K562 treated with DMSO at 1 percent for 4 hours (cell line): ENCODE data around the gene AMPD3. TPM values are rescaled to one million over a fixed set of nuclear protein-coding genes. Genes with fewer than 3 reads are reported as not detected.

ENCODE experiments used
- total RNA-seq: library from RNA; unstranded; fragments of 300-600 nt; gene quantifications from 2 replicates; pipeline ENCODE4 v1.2.3, GENCODE V29; 2022; ENCODE audit not compliant: insufficient read depth

Gene AMPD3
- 4.7 and 5.9 TPM in 2 replicates for total RNA-seq

DNA sequence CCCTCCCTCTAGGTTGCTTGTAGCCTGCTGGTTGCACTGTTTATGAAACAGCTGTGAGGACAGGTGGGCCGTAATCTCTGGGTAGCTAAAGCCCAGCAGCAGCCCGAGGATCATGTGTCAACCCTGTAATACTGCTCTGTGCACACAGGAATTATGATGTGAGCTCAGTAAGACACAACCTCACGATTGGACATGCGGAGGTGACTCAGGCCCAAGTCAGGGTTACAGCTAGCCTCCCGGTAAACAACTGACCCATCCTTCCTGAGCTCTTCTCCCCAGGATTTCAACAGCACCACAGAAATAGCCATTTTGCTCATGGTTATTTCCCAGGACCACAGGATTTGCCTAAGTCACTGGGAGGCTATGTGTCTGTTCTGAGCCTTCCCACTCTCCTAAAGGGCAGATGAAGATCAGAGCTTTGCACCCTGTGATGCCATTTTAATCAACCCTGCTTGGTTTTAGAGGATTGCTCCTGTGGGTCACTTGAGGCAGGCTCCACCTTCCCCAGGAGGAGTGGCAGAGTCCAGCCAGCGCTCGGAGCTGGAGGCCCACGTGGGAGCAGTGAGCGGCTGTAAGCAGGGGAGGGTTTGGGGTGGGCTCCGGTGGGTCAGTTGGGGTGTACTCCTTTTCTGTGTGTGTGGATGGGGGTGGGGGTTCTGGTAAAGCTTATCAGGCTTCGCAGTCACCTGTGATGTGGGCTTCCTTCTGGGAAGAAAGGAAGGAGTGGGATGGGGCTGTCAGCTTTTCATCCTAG lies at the start of gene AMPD3:
Gene AMPD3, plus strand, starts transcription at position 387 of the 754 bp plus-strand sequence. CDS start 6,256 bp downstream, outside the sequence.

DNA sequence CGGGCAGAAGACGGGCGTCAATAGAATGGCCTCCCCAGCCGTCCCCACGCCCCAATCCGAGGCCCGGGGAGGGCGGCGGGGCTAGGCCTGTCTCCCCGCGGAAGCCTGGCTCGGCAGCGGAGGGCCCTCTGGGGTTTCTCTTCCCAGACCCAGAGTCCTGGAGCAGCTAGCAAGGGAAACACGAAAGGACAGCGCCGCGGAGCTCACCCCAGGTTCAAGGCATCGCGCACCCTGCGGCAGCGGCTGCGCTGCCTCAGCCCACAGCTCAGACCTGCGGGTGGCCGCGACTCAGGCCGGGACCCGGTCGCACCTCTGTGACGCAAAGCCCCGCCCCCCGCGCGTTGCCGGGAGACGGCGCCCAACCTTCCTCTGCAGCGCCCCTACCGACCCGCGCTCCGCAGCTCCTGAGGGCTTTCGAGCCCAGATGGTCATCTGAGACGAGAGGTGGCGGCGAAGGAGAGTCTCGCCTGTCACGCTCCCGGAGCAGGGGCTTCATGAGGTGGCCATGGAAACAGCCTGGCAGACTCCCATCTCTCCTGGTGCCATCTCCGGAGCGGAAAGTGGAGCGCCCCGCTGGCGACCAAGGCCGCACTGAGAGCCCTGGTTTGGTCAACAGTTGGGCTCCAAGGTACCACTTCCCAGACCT lies 86.0 kb downstream of the AMPD3 start, which contains the start of gene RNF141:
Gene RNF141, minus strand, starts transcription at position 273 of the 646 bp plus-strand sequence. CDS start 7,029 bp downstream, outside the sequence.

Other genes with a start within 250 kb of the AMPD3 start
- 2.2 and 3.0 TPM in 2 replicates for gene SBF2, start 161.0 kb upstream of the AMPD3 start, total RNA-seq
- gene ADM, start 150.2 kb upstream of the AMPD3 start, total RNA-seq, result 0.63 TPM in 1 of 2 replicates, not detected in the other
- gene RNF141, start 85.9 kb downstream of the AMPD3 start, total RNA-seq, result 7.7 and 9.0 TPM in 2 replicates
- 0.54 TPM in 1 of 2 replicates, not detected in the other for gene LYVE1, start 113.4 kb downstream of the AMPD3 start, total RNA-seq
- 0.40 TPM in 1 of 2 replicates, not detected in the other for gene IRAG1, start 238.5 kb downstream of the AMPD3 start, total RNA-seq